GM23338 (cell line): ENCODE data around the gene RILP. TPM values are rescaled to one million over a fixed set of nuclear protein-coding genes. Genes with fewer than 3 reads are reported as not detected.

ENCODE experiments used
- ATAC-seq: fragments of 200-7000 bp; cut with Tn5 transposase; 3 replicates; pipeline ENCODE4 v1.9.1; 2020
- DNase-seq: peaks from one replicate; pipeline ENCODE4 v3.0.0-alpha.2; 2015; ENCODE audit warnings: low spot score
- H2AFZ ChIP-seq: fragments of 200-600 bp; sonication (generic); 2 replicates; pipeline ENCODE4 v1.8.0; 2016; ENCODE audit warnings: antibody characterized with exemption, mild to moderate bottlenecking, moderate library complexity
- H3F3A ChIP-seq: fragments of 200-600 bp; sonication (generic); replicated peaks from 2 replicates; pipeline ENCODE4 v1.8.0; 2017; ENCODE audit warnings: antibody characterized with exemption, mixed run types, low read depth
- H3K27ac ChIP-seq: fragments of 200-600 bp; sonication (generic); 2 replicates; pipeline ENCODE4 v1.6.1; 2016; ENCODE audit warnings: low read depth
- H3K27me3 ChIP-seq: fragments of 200-600 bp; sonication (generic); 2 replicates; pipeline ENCODE4 v1.8.0; 2016; ENCODE audit warnings: mild to moderate bottlenecking, mixed run types, moderate library complexity; ENCODE audit not compliant: insufficient read depth
- H3K36me3 ChIP-seq: fragments of 200-600 bp; sonication (generic); 2 replicates; pipeline ENCODE4 v1.8.0; 2016; ENCODE audit warnings: mild to moderate bottlenecking; ENCODE audit not compliant: insufficient read depth
- H3K4me1 ChIP-seq: fragments of 200-600 bp; sonication (generic); 2 replicates; pipeline ENCODE4 v1.8.0; 2016; ENCODE audit warnings: mild to moderate bottlenecking, moderate library complexity; ENCODE audit not compliant: insufficient read depth
- H3K4me2 ChIP-seq: fragments of 200-600 bp; sonication (generic); 2 replicates; pipeline ENCODE4 v1.7.1; 2017; ENCODE audit warnings: mixed run types
- H3K4me3 ChIP-seq: fragments of 200-600 bp; sonication (generic); 2 replicates; pipeline ENCODE4 v1.6.1; 2016; ENCODE audit warnings: mixed run types
- H3K79me2 ChIP-seq: fragments of 200-600 bp; sonication (generic); replicated peaks from 2 replicates; pipeline ENCODE4 v1.8.0; 2017; ENCODE audit warnings: mild to moderate bottlenecking; ENCODE audit not compliant: insufficient read depth
- H3K9me2 ChIP-seq: fragments of 200-600 bp; sonication (generic); 2 replicates; pipeline ENCODE4 v1.8.0; 2017; ENCODE audit not compliant: insufficient read depth
- H4K20me1 ChIP-seq: fragments of 200-600 bp; sonication (generic); replicated peaks from 2 replicates; pipeline ENCODE4 v1.8.0; 2017; ENCODE audit warnings: mild to moderate bottlenecking; ENCODE audit not compliant: insufficient read depth
- H3K27ac Mint-ChIP-seq: 2 replicates; pipeline ENCODE4 v1.8.0; 2020; ENCODE audit warnings: inconsistent platforms, mild to moderate bottlenecking, moderate library complexity, mixed read lengths
- H3K27me3 Mint-ChIP-seq: 3 replicates; pipeline ENCODE4 v1.8.0; 2022; ENCODE audit warnings: low read depth, mild to moderate bottlenecking, moderate library complexity, mixed read lengths, inconsistent platforms; ENCODE audit not compliant: insufficient read depth, poor library complexity
- H3K36me3 Mint-ChIP-seq: 3 replicates; pipeline ENCODE4 v1.8.0; 2021; ENCODE audit warnings: low read depth, mild to moderate bottlenecking, inconsistent platforms, moderate library complexity, mixed read lengths
- H3K4me1 Mint-ChIP-seq: 3 replicates; pipeline ENCODE4 v1.8.0; 2020; ENCODE audit warnings: mild to moderate bottlenecking, inconsistent platforms, mixed read lengths
- H3K4me3 Mint-ChIP-seq: 3 replicates; pipeline ENCODE4 v1.8.0; 2021; ENCODE audit warnings: moderate library complexity, mild to moderate bottlenecking, inconsistent platforms, mixed read lengths
- H3K9me3 Mint-ChIP-seq: 3 replicates; pipeline ENCODE4 v1.8.0; 2020; ENCODE audit warnings: moderate library complexity, mild to moderate bottlenecking, inconsistent platforms, mixed read lengths
- CREB1 ChIP-seq: fragments of 250-450 bp; sonication (Bioruptor Pico); IDR thresholded peaks from 2 replicates; pipeline ENCODE4 v1.5.0; 2020; ENCODE audit warnings: low read depth, mild to moderate bottlenecking, moderate library complexity
- EZH2phosphoT487 ChIP-seq: fragments of 200-600 bp; sonication (generic); IDR thresholded peaks from one replicate; pipeline ENCODE4 v1.8.1; 2018; ENCODE audit warnings: antibody characterized with exemption; ENCODE audit not compliant: unreplicated experiment
- ZNF114 ChIP-seq: fragments of 250-450 bp; sonication (Bioruptor Pico); IDR thresholded peaks from 2 replicates; pipeline ENCODE4 v1.5.0; 2020; ENCODE audit warnings: mild to moderate bottlenecking, moderate library complexity
- polyA plus RNA-seq: library from polyadenylated mRNA; unstranded; fragments of >200 nt; fragmentation: Nextera tagmentation; extraction: Ambion mirVana; gene quantifications from 2 replicates; pipeline ENCODE4 v1.2.1, GENCODE V29; 2016
- total RNA-seq: library from RNA; depleted of rRNA; stranded (reverse); fragments of >200 nt; shearing (Covaris generic); gene quantifications from 2 replicates; pipeline ENCODE4 v1.2.3, GENCODE V29; 2014
- TF ChIP-seq, protein P1 (sequence below): IDR thresholded peaks from one replicate; pipeline ENCODE4 v1.6.1; 2018; ENCODE audit warnings: antibody characterized with exemption; ENCODE audit not compliant: unreplicated experiment

Gene RILP
- total and polyA plus RNA-seq, 2 experiments from 2014 or later, result 9.2 to 10.8 TPM

DNA sequence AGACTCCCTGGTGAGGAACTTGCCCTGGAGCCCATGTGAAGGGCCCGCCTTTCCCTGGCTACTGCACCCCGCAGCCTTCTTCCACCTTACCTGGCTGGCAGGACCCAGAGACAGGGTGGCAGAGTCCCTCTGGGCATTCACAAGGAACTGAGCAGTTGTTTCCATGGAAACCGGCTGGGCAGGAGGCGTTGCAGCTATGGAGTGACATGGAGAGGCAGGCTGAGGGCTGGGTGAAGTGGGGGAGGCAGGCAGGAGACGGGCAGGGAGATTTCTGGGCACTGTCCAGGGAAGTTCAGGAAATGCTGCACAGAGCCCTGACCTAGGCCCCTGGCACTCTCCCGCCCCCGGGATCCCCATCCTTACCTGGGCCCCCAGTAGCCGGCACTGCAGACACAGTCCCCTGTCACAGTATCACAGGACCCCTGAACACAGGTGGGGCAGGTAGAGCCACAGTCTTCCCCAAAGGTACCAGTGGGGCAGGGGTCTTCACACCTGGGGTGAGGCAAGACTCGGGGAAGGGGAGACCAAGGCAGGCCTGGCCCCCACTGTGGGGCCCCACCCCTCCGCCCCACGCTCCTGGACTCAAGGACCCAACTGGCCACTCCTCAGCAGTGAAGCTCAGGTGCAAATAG lies 10.0 kb downstream of the RILP start:
- no peak for DNase-seq
- H3K27ac Mint-ChIP-seq, result no peak overlapping the region
- peaks cover 12% of the 10 kb centered on the region for H3K27me3 Mint-ChIP-seq
- no peaks in the 10 kb centered on the region for H4K20me1 ChIP-seq
- H3K36me3 Mint-ChIP-seq, result peaks cover 2% of the 10 kb centered on the region; the same call in 1 of the 3 replicates
- TF ChIP-seq EZH2phosphoT487 (no peak), ZNF114 (no peak)
- peaks cover 26% of the 10 kb centered on the region for H3K4me1 Mint-ChIP-seq
- H3K27ac ChIP-seq, result no peak overlapping the region
- H3K9me3 Mint-ChIP-seq, result peaks cover 3% of the 10 kb centered on the region; the same call in 1 of the 3 replicates
- peaks cover 3% of the 10 kb centered on the region; the same call in 1 of the 2 replicates for H3K9me2 ChIP-seq
- peaks cover 10% of the 10 kb centered on the region for H3K4me1 ChIP-seq
- H3K79me2 ChIP-seq, result no peaks in the 10 kb centered on the region
- no peak for ATAC-seq
- peaks cover 6% of the 10 kb centered on the region for H3K27me3 ChIP-seq
- peaks cover 14% of the 10 kb centered on the region; the same call in 1 of the 2 replicates for H3F3A ChIP-seq
- H3K4me3 ChIP-seq, result no peak overlapping the region
- no peak overlapping the region for H2AFZ ChIP-seq
- H3K4me2 ChIP-seq, result no peak overlapping the region
- H3K36me3 ChIP-seq, result no peaks in the 10 kb centered on the region
- no peak overlapping the region for H3K4me3 Mint-ChIP-seq

DNA sequence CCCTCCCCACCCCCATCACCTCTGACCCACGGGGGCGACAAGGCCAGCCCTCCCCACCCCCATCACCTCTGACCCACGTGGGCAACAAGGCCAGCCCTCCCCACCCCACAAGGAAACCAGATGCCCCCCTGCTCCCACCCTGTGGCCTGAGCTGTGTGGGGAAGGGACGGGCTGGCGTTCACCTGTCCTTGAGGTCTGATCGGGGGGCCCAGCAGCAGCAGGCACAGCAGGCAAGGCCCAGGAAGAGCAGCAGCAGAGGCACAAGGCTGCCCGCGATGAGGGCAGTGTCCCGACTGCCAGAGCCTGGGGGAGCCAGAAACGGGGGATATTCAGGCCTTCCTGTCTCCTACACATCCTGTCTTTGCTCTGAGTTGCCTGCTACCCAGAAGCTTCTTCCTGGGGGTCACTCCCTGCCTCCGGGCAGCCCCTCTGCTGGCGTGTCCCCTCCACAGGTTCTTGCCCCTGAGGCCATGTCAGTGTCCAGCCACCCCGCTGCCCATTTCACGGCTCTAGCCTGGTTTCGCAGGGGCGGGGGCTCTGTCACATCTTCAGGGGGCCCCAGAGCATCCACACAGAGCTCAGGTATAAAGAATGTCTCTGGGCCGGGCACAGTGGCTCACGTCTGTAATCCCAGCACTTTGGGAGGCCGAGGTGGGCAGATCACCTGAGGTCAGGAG lies 10.9 kb downstream of the RILP start:
- no peak for TF ChIP-seq ZNF114
- TF ChIP-seq CREB1 (CRISPR knock-in tag), result no peak
- TF ChIP-seq, protein P1, sequence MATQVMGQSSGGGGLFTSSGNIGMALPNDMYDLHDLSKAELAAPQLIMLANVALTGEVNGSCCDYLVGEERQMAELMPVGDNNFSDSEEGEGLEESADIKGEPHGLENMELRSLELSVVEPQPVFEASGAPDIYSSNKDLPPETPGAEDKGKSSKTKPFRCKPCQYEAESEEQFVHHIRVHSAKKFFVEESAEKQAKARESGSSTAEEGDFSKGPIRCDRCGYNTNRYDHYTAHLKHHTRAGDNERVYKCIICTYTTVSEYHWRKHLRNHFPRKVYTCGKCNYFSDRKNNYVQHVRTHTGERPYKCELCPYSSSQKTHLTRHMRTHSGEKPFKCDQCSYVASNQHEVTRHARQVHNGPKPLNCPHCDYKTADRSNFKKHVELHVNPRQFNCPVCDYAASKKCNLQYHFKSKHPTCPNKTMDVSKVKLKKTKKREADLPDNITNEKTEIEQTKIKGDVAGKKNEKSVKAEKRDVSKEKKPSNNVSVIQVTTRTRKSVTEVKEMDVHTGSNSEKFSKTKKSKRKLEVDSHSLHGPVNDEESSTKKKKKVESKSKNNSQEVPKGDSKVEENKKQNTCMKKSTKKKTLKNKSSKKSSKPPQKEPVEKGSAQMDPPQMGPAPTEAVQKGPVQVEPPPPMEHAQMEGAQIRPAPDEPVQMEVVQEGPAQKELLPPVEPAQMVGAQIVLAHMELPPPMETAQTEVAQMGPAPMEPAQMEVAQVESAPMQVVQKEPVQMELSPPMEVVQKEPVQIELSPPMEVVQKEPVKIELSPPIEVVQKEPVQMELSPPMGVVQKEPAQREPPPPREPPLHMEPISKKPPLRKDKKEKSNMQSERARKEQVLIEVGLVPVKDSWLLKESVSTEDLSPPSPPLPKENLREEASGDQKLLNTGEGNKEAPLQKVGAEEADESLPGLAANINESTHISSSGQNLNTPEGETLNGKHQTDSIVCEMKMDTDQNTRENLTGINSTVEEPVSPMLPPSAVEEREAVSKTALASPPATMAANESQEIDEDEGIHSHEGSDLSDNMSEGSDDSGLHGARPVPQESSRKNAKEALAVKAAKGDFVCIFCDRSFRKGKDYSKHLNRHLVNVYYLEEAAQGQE, result no peak
- no peak for DNase-seq
- peaks cover 3% of the 10 kb centered on the region; the same call in 1 of the 2 replicates for H3K9me2 ChIP-seq
- no peaks in the 10 kb centered on the region for H3K27me3 ChIP-seq
- no peaks in the 10 kb centered on the region for H4K20me1 ChIP-seq
- no peak overlapping the region for H3K4me2 ChIP-seq
- ATAC-seq, result no peak
- H3K27ac Mint-ChIP-seq, result no peak overlapping the region
- no peaks in the 10 kb centered on the region for H3K36me3 ChIP-seq
- H3K4me3 Mint-ChIP-seq, result no peak overlapping the region
- 0 out of 3 replicates have a peak, but pooled peaks cover 3% of the 10 kb centered on the region for H3K9me3 Mint-ChIP-seq
- H3K4me1 ChIP-seq, result peaks cover 3% of the 10 kb centered on the region; the same call in 1 of the 2 replicates
- H3K36me3 Mint-ChIP-seq, result peaks cover 2% of the 10 kb centered on the region; the same call in 1 of the 3 replicates
- peaks cover 6% of the 10 kb centered on the region for H3K27me3 Mint-ChIP-seq
- H3F3A ChIP-seq, result peaks cover 7% of the 10 kb centered on the region; the same call in 1 of the 2 replicates
- no peak overlapping the region for H3K27ac ChIP-seq
- H3K4me1 Mint-ChIP-seq, result peaks cover 18% of the 10 kb centered on the region
- H3K4me3 ChIP-seq, result no peak overlapping the region
- H3K79me2 ChIP-seq, result no peaks in the 10 kb centered on the region
- H2AFZ ChIP-seq, result no peak overlapping the region
